Mesodermal cell (in vitro differentiated cells): Measurements from ENCODE around the gene IRF2BPL.

Experiments
- H3K27ac ChIP-seq: 2 replicates; pipeline ENCODE4 v1.7.0; 2013; ENCODE audit warnings: mild to moderate bottlenecking, low read depth, low read length, moderate library complexity; ENCODE audit not compliant: severe bottlenecking
- H3K36me3 ChIP-seq: 2 replicates; pipeline ENCODE4 v1.7.1; 2013; ENCODE audit warnings: mild to moderate bottlenecking, low read length, moderate library complexity; ENCODE audit not compliant: control insufficient read depth, insufficient read depth
- H3K4me1 ChIP-seq: one replicate; pipeline ENCODE4 v1.7.1; 2013; ENCODE audit warnings: mild to moderate bottlenecking, low read length; ENCODE audit not compliant: insufficient read depth, control insufficient read depth, poor library complexity, severe bottlenecking
- H3K4me3 ChIP-seq: 2 replicates; pipeline ENCODE4 v1.7.0; 2013; ENCODE audit warnings: low read length, control low read depth, mild to moderate bottlenecking; ENCODE audit not compliant: insufficient read depth, poor library complexity, severe bottlenecking; ENCODE audit errors: extremely low read depth
- H3K9me3 ChIP-seq: 2 replicates; pipeline ENCODE4 v1.7.1; 2013; ENCODE audit warnings: mild to moderate bottlenecking, low read length, moderate library complexity; ENCODE audit not compliant: control insufficient read depth
- WGBS, 2 experiments: methylation state at CpG; one replicate each; pipeline ENCODE4 v1.1.5; 2013; ENCODE audit warnings: missing lambda C conversion rate in 2 of 2; ENCODE audit not compliant: insufficient coverage in 2 of 2; 5-methylcytosine and 5-hydroxymethylcytosine counted together

Gene IRF2BPL

GRCh38 chr14:77065851-77066577, 37.5 kb upstream of the IRF2BPL start:
- 80 to 91% methylated on average over 1 to 4 of the region's 6 CpGs for WGBS, 2 experiments
- H3K27ac ChIP-seq, result no peak overlapping the region
- H3K9me3 ChIP-seq, result no peaks in the 10 kb centered on the region
- peaks cover 12% of the 10 kb centered on the region for H3K4me1 ChIP-seq
- no peaks in the 10 kb centered on the region for H3K36me3 ChIP-seq
- H3K4me3 ChIP-seq, result no peak overlapping the region

- H3K4me1 ChIP-seq, result peaks cover 7% of the 10 kb centered on the region
- no peak overlapping the region for H3K27ac ChIP-seq
- H3K9me3 ChIP-seq, result no peaks in the 10 kb centered on the region
- H3K4me3 ChIP-seq, result no peak overlapping the region
- WGBS, 2 experiments, result 84 to 86% methylated on average over 4 to 6 of the region's 8 CpGs
- no peaks in the 10 kb centered on the region for H3K36me3 ChIP-seq
These were observed 36.1 kb upstream of the IRF2BPL start for GRCh38 chr14:77064521-77065178.

- H3K36me3 ChIP-seq, result no peaks in the 10 kb centered on the region
- 92 to 98% methylated on average over 7 to 9 of the region's 10 CpGs for WGBS, 2 experiments
- no peaks in the 10 kb centered on the region for H3K9me3 ChIP-seq
These were observed 35.2 kb upstream of the IRF2BPL start for GRCh38 chr14:77063571-77064171.

GRCh38 chr14:77062261-77062660, 33.8 kb upstream of the IRF2BPL start:
- no peak overlapping the region for H3K4me3 ChIP-seq
- H3K9me3 ChIP-seq, result no peaks in the 10 kb centered on the region
- no peaks in the 10 kb centered on the region for H3K36me3 ChIP-seq
- H3K4me1 ChIP-seq, result peaks cover 12% of the 10 kb centered on the region
- H3K27ac ChIP-seq, result no peak overlapping the region
- WGBS, 2 experiments, result 94 to 95% methylated on average over 3 of the region's 3 CpGs

More at GRCh38 chr14:77063571-77064171, 35.2 kb upstream of the IRF2BPL start:
- Histone ChIP-seq H3K4me1 (peaks cover 12% of the 10 kb centered on the region), H3K27ac (no peak overlapping the region), H3K4me3 (no peak overlapping the region)

GRCh38 chr14:77061630-77062257, 33.2 kb upstream of the IRF2BPL start:
- 87% methylated on average over 10 to 11 of the region's 12 CpGs for WGBS, 2 experiments

GRCh38 chr14:77059276-77059915, 30.9 kb upstream of the IRF2BPL start:
- H3K9me3 ChIP-seq, result no peaks in the 10 kb centered on the region
- 71 to 74% methylated on average over 4 to 6 of the region's 12 CpGs for WGBS, 2 experiments
- no peaks in the 10 kb centered on the region for H3K36me3 ChIP-seq
- peak overlapping the region; percentile 58 for H3K27ac ChIP-seq
- H3K4me1 ChIP-seq, result peaks cover 5% of the 10 kb centered on the region
- H3K4me3 ChIP-seq, result no peak overlapping the region

More at GRCh38 chr14:77061630-77062257, 33.2 kb upstream of the IRF2BPL start:
- Histone ChIP-seq H3K4me3 (no peak overlapping the region), H3K9me3 (no peaks in the 10 kb centered on the region), H3K36me3 (no peaks in the 10 kb centered on the region), H3K27ac (no peak overlapping the region), H3K4me1 (peaks cover 11% of the 10 kb centered on the region)

- Histone ChIP-seq H3K4me1 (peaks cover 5% of the 10 kb centered on the region), H3K4me3 (no peak overlapping the region), H3K36me3 (no peaks in the 10 kb centered on the region), H3K27ac (peak overlapping the region; percentile 58), H3K9me3 (no peaks in the 10 kb centered on the region)
- 92 to 98% methylated on average over 9 of the region's 9 CpGs for WGBS, 2 experiments
These were observed 30.3 kb upstream of the IRF2BPL start for GRCh38 chr14:77058785-77059184.

- H3K4me3 ChIP-seq, result no peak overlapping the region
- no peak overlapping the region for H3K27ac ChIP-seq
- 87 to 93% methylated on average over 9 of the region's 9 CpGs for WGBS, 2 experiments
- no peaks in the 10 kb centered on the region for H3K36me3 ChIP-seq
- peaks cover 5% of the 10 kb centered on the region for H3K4me1 ChIP-seq
- no peaks in the 10 kb centered on the region for H3K9me3 ChIP-seq
These were observed 29.6 kb upstream of the IRF2BPL start for GRCh38 chr14:77058117-77058516.

- peaks cover 15% of the 10 kb centered on the region for H3K4me1 ChIP-seq
- WGBS, 2 experiments, result 86 to 90% methylated on average over 2 to 3 of the region's 3 CpGs
- no peaks in the 10 kb centered on the region for H3K9me3 ChIP-seq
- H3K4me3 ChIP-seq, result no peak overlapping the region
- no peaks in the 10 kb centered on the region for H3K36me3 ChIP-seq
- no peak overlapping the region for H3K27ac ChIP-seq
These were observed 27.5 kb upstream of the IRF2BPL start for GRCh38 chr14:77055981-77056380.

GRCh38 chr14:77055306-77055705, 26.8 kb upstream of the IRF2BPL start:
- Histone ChIP-seq H3K27ac (no peak overlapping the region), H3K4me3 (no peak overlapping the region), H3K9me3 (no peaks in the 10 kb centered on the region), H3K36me3 (no peaks in the 10 kb centered on the region), H3K4me1 (peaks cover 15% of the 10 kb centered on the region)
- 94 to 97% methylated on average over 3 to 5 of the region's 5 CpGs for WGBS, 2 experiments
